ENCODE results near the gene EFHD2.
"Not testable (repeated sequence)": the region's sequence is repeated elsewhere in the genome, so short reads cannot be mapped to it uniquely, and the experiment has no call there.

The EFHD2 gene

GRCh38 chr1:15431571-15431948, 21.9 kb downstream of the EFHD2 start:
- H3K4me3 ChIP-seq (ENCODE audit: control insufficient read depth, low read depth, low read length), result no peak overlapping the region
- no peak for TF ChIP-seq CTCF (conservative IDR thresholded peaks at IDR 0.05; ENCODE audit: control insufficient read depth, insufficient read depth, low read depth, low read length)
- no peak for DNase-seq (ENCODE audit: low read depth)

- DNase-seq (ENCODE audit: low read depth), result no peak
- no peak for TF ChIP-seq CTCF (conservative IDR thresholded peaks at IDR 0.05; ENCODE audit: control insufficient read depth, insufficient read depth, low read depth, low read length)
- no peak overlapping the region for H3K4me3 ChIP-seq (ENCODE audit: control insufficient read depth, low read depth, low read length)
Measured at GRCh38 chr1:15432324-15432723, 22.6 kb downstream of the EFHD2 start.

- TF ChIP-seq CTCF (conservative IDR thresholded peaks at IDR 0.05; ENCODE audit: control insufficient read depth, insufficient read depth, low read depth, low read length), result no peak
Measured at GRCh38 chr1:15433471-15433870, 23.8 kb downstream of the EFHD2 start.

GRCh38 chr1:15434739-15435138, 25.1 kb downstream of the EFHD2 start:
- DNase-seq (ENCODE audit: low read depth), result peak; percentile 87
- H3K4me3 ChIP-seq (ENCODE audit: control insufficient read depth, low read depth, low read length), result not testable (repeated sequence)

More at GRCh38 chr1:15433471-15433870, 23.8 kb downstream of the EFHD2 start:
- no peak overlapping the region for H3K4me3 ChIP-seq (ENCODE audit: control insufficient read depth, low read depth, low read length)
- DNase-seq (ENCODE audit: low read depth), result no peak

GRCh38 chr1:15435239-15436077, 25.8 kb downstream of the EFHD2 start:
- DNase-seq (ENCODE audit: low read depth), result no peak
- no peak overlapping the region for H3K4me3 ChIP-seq (ENCODE audit: control insufficient read depth, low read depth, low read length)
- no peak for TF ChIP-seq CTCF (conservative IDR thresholded peaks at IDR 0.05; ENCODE audit: control insufficient read depth, insufficient read depth, low read depth, low read length)

GRCh38 chr1:15436881-15437442, 27.3 kb downstream of the EFHD2 start:
- no peak overlapping the region for H3K4me3 ChIP-seq (ENCODE audit: control insufficient read depth, low read depth, low read length)
- no peak for TF ChIP-seq CTCF (conservative IDR thresholded peaks at IDR 0.05; ENCODE audit: control insufficient read depth, insufficient read depth, low read depth, low read length)
- no peak for DNase-seq (ENCODE audit: low read depth)

- no peak for TF ChIP-seq CTCF (conservative IDR thresholded peaks at IDR 0.05; ENCODE audit: control insufficient read depth, insufficient read depth, low read depth, low read length)
- no peak for DNase-seq (ENCODE audit: low read depth)
- no peak overlapping the region for H3K4me3 ChIP-seq (ENCODE audit: control insufficient read depth, low read depth, low read length)
Measured at GRCh38 chr1:15439325-15439724, 29.6 kb downstream of the EFHD2 start.
